Transverse colon (tissue), 4 donors: ENCODE data around the gene P4HB. TPM values are rescaled to one million over a fixed set of nuclear protein-coding genes. Genes with fewer than 3 reads are reported as not detected.
A peak's percentile ranks its signal among the peaks of the same experiment; 100 is the strongest.

Source experiments
- DNase-seq: peaks from one replicate; pipeline ENCODE4 v3.0.0-alpha.2; 2019
- H3K27ac ChIP-seq, 4 donors: fragments of 200-600 bp; sonication (generic); 2 replicates each; pipeline ENCODE4 v1.5.1; 2016 to 2018; ENCODE audit warnings: inconsistent platforms in 4 of 4
- H3K27me3 ChIP-seq: fragments of 200-600 bp; sonication (generic); 2 replicates; pipeline ENCODE4 v1.5.1; 2017; ENCODE audit warnings: inconsistent platforms
- H3K36me3 ChIP-seq, 4 donors: fragments of 200-600 bp; sonication (generic); 2 replicates each; pipeline ENCODE4 v1.5.1; 2017 to 2019; ENCODE audit warnings: inconsistent platforms in 4 of 4
- H3K4me1 ChIP-seq, 4 donors: fragments of 200-600 bp; sonication (generic); 2 replicates each; pipeline ENCODE4 v1.5.1; 2017 to 2020; ENCODE audit warnings: inconsistent platforms in 4 of 4
- H3K4me3 ChIP-seq, 4 donors: fragments of 200-600 bp; sonication (generic); 1 replicate in 1 of 4; 2 replicates in 3 of 4; pipeline versions ENCODE4 v1.5.1 to v1.6.1; 2017 to 2019; ENCODE audit warnings: inconsistent platforms in 4 of 4
- H3K9me3 ChIP-seq, 2 donors: fragments of 200-600 bp; sonication (generic); 2 replicates each; pipeline ENCODE4 v1.5.1; 2017 to 2019; ENCODE audit warnings: inconsistent platforms in 2 of 2
- EP300 ChIP-seq: sonication (generic); formaldehyde crosslinking; IDR thresholded peaks from one replicate; pipeline ENCODE4 v1.6.1; 2017; ENCODE audit warnings: antibody characterized with exemption, low read depth
- POLR2A ChIP-seq: fragments of 450-650 bp; IDR thresholded peaks from one replicate; pipeline ENCODE4 v1.6.1; 2016; ENCODE audit warnings: antibody characterized with exemption, mild to moderate bottlenecking, moderate library complexity
- POLR2AphosphoS5 ChIP-seq, 3 donors: sonication (generic); formaldehyde crosslinking; IDR thresholded peaks; one replicate each; pipeline ENCODE4 v1.6.1; 2016; ENCODE audit warnings: antibody characterized with exemption in 3 of 3
- WGBS, 2 donors: methylation state at CpG; one replicate each; pipeline ENCODE4 v1.1.5; 2018; ENCODE audit warnings: low coverage in 1 of 2; 5-methylcytosine and 5-hydroxymethylcytosine counted together
- in situ Hi-C, 4 donors: fragments of 200-750 bp; cut with MboI; loops; one replicate each; pipeline versions ENCODE4 v1.15.0 to v1.15.1; 2017; ENCODE audit warnings: low sequenced_read_pairs in 3 of 4, low pct_ligation_motif_present in 1 of 4, low pct_unique_long_range_greater_than_20kb in 1 of 4
- intact Hi-C: fragments of 100-400 bp; cut with DNase I; formaldehyde crosslinking; loops from one replicate; pipeline ENCODE4 v1.15.1; 2023; ENCODE audit warnings: low total_unique reads
- total RNA-seq, 4 donors: library from RNA; depleted of rRNA; stranded (reverse); fragments of >200 nt; gene quantifications; one replicate each; pipeline ENCODE4 v1.1.0, GENCODE V29; 2016
- TF ChIP-seq, protein P1 (sequence below), 5 experiments: fragments of 200-600 bp in 3 of 5; fragments of 450-650 bp in 2 of 5; sonication (generic) in 3 of 5; IDR thresholded peaks; 1 replicate in 2 of 5; 2 replicates in 3 of 5; pipeline ENCODE4 v1.5.1; 2016 to 2017; ENCODE audit warnings: antibody characterized with exemption in 5 of 5, inconsistent platforms in 3 of 5, mild to moderate bottlenecking in 2 of 5, moderate library complexity in 1 of 5

Gene P4HB
- total RNA-seq, 4 donors from 2014 or later = 486 to 732 (median 556) TPM

DNA sequence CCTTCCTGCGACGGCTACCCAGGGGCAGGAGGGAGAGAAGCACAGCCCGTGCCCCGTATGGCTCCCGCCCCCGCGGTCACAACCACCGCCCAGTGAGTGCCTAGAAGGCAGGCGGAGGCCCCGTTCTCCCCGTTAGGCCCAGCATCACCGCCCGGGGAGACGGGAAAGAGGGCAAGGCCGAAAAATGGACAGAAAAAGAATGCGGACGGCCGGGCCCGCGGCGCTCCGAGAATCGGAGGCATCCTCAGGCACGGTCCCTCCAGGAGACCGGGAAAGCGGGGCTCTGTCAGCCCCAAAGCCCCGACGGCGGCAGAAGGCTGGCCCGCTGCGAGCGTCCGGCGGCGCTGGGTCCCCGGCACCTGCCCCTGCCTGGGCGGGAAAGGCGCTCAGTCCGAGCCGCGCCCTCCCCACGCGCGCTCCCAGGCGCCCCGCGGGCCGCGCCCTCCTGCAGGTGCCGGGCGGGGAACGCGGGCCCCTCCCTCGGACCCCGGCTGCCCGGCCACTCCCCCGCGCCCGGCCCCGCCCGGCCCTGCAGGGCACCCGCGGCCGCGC is 27.7 kb downstream of the P4HB start:
- H3K4me3 ChIP-seq = peak overlapping the region; percentile 72 to 88 (median 78)
- peak overlapping the region; percentile 92 to 96 (median 94) for H3K27ac ChIP-seq
- TF ChIP-seq EP300 = no peak
- TF ChIP-seq POLR2A = no peak
- TF ChIP-seq POLR2AphosphoS5 (IDR thresholded peaks at IDR 0.05) = no peak
- TF ChIP-seq, protein P1, sequence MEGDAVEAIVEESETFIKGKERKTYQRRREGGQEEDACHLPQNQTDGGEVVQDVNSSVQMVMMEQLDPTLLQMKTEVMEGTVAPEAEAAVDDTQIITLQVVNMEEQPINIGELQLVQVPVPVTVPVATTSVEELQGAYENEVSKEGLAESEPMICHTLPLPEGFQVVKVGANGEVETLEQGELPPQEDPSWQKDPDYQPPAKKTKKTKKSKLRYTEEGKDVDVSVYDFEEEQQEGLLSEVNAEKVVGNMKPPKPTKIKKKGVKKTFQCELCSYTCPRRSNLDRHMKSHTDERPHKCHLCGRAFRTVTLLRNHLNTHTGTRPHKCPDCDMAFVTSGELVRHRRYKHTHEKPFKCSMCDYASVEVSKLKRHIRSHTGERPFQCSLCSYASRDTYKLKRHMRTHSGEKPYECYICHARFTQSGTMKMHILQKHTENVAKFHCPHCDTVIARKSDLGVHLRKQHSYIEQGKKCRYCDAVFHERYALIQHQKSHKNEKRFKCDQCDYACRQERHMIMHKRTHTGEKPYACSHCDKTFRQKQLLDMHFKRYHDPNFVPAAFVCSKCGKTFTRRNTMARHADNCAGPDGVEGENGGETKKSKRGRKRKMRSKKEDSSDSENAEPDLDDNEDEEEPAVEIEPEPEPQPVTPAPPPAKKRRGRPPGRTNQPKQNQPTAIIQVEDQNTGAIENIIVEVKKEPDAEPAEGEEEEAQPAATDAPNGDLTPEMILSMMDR (IDR thresholded peaks at IDR 0.05) = no peak
- in situ Hi-C loops (no loop called here), intact Hi-C loops (no loop called here)
- H3K9me3 ChIP-seq = no peaks in the 10 kb centered on the region
- 1% methylated on average over 33 of the region's 65 CpGs; no CpG with 5 or more reads in 1 of the 2 donors for WGBS, 2 donors
- peaks cover 10 to 27% (median 21%) of the 10 kb centered on the region in 4 donors for H3K4me1 ChIP-seq
- no peak for DNase-seq
- no peaks in the 10 kb centered on the region for H3K36me3 ChIP-seq
- no peaks in the 10 kb centered on the region for H3K27me3 ChIP-seq

DNA sequence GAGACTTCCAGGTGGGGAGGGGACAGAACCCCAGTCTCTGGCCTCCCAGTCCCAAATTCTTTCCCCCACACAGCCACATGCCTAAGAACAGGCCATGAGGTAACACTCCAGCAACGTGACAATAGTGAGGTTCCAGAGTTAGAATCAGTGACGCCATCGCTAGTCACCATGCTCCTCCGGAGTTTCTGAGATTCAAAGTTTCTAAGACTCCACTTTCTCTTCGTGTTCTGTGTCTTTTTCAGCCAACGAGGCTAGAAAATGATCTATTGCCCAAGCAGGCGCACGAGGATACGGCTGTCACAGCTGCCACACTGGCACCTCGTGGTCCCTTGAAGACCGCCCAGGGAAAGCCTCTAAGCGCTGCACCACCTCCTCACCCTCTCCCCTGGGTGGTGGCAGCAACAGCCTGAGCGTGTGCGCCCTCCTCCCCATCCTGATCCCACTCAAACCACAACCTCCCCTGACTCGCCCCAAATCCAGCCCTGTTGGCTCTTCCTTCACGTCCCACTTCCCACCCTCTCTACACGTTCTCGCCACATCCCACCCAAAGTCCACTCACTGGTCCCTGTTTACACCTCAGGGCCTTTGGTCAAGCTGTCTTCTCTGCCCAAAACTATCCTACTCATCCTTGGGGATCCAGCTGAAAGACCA is 28.3 kb downstream of the P4HB start:
- TF ChIP-seq, protein P1 (IDR thresholded peaks at IDR 0.05) = no peak
- no peak for TF ChIP-seq EP300
- no peak for TF ChIP-seq POLR2A
- no peak for TF ChIP-seq POLR2AphosphoS5 (IDR thresholded peaks at IDR 0.05)
- Histone ChIP-seq H3K4me3 (peak overlapping the region; percentile 72 to 88 (median 78)), H3K27ac (peak overlapping the region; percentile 92 to 96 (median 94)), H3K36me3 (no peaks in the 10 kb centered on the region), H3K27me3 (no peaks in the 10 kb centered on the region), H3K9me3 (no peaks in the 10 kb centered on the region), H3K4me1 (peaks cover 10 to 27% (median 21%) of the 10 kb centered on the region in 4 donors)
- in situ Hi-C loops (no loop called here), intact Hi-C loops (no loop called here)
- DNase-seq = no peak
- 0 to 45% methylated on average over 1 to 18 of the region's 18 CpGs for WGBS, 2 donors

DNA sequence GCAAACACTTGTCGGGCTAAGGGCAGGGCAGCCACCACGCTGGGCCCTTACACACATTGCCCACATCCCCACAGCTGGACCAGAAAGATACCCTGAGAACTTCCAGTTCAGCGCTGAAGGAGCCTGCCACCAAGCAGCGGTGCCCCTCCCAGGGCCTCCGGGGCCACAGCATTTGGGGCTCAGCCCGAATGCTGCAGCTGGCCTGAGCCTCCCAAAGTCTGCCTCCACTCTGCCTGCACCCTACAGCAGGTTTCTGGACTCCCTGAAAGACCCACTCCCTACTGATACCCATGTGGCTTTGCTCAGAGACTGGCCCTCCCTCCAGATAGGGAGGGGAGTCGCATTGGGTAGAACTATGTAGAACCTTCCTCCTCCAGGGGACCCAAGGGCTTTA is 28.8 kb downstream of the P4HB start:
- no peak overlapping the region for H3K4me3 ChIP-seq
- H3K27ac ChIP-seq = peak overlapping the region; percentile 92 to 96 (median 94)
- no peaks in the 10 kb centered on the region for H3K27me3 ChIP-seq
- H3K36me3 ChIP-seq = no peaks in the 10 kb centered on the region
- DNase-seq = no peak
- in situ Hi-C loops (no loop called here), intact Hi-C loops (no loop called here)
- H3K4me1 ChIP-seq = peaks cover 10 to 27% (median 21%) of the 10 kb centered on the region in 4 donors
- TF ChIP-seq POLR2A = no peak
- TF ChIP-seq POLR2AphosphoS5 (IDR thresholded peaks at IDR 0.05) = no peak
- TF ChIP-seq, protein P1 (IDR thresholded peaks at IDR 0.05) = no peak
- no peak for TF ChIP-seq EP300
- 78% methylated on average over 7 of the region's 7 CpGs; no CpG with 5 or more reads in 1 of the 2 donors for WGBS, 2 donors
- no peaks in the 10 kb centered on the region for H3K9me3 ChIP-seq

DNA sequence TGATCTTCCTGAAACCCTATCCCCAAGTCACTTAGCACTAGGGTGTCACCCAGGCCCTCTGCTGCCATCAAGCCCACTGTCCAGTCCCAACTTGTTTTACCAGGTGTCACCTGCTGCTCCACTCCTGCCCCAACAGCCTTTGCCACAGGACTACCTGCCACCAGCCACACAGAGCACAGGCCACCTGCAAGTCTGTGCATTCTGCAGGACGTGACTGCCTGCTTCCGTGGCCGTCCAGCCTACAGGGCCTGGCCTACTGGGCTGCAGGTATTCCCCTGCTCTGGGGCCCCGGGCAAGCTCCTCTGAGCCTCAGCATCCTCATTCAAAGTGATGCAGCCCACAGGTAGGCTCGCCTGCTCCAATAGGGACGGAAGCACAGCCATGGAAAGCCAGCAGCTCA is 30.5 kb downstream of the P4HB start:
- Histone ChIP-seq H3K27ac (no peak overlapping the region), H3K4me1 (peaks cover 10 to 28% (median 24%) of the 10 kb centered on the region in 4 donors), H3K9me3 (no peaks in the 10 kb centered on the region), H3K4me3 (no peak overlapping the region), H3K27me3 (no peaks in the 10 kb centered on the region), H3K36me3 (no peaks in the 10 kb centered on the region)
- in situ Hi-C loops (no loop called here), intact Hi-C loops (no loop called here)
- DNase-seq = no peak
- 83% methylated on average over 6 of the region's 6 CpGs; no CpG with 5 or more reads in 1 of the 2 donors for WGBS, 2 donors
- no peak for TF ChIP-seq POLR2A
- TF ChIP-seq, protein P1 (IDR thresholded peaks at IDR 0.05) = no peak
- TF ChIP-seq EP300 = no peak
- no peak for TF ChIP-seq POLR2AphosphoS5 (IDR thresholded peaks at IDR 0.05)
